A549 (cell line): Measurements from ENCODE around the gene LBR.

Experiments
- CBX8 ChIP-seq: fragments of 200-600 bp; sonication (generic); IDR thresholded peaks from 2 replicates; pipeline ENCODE4 v1.6.1; 2016
- CEBPB ChIP-seq, 2 experiments: fragments of >200 bp in 1 of 2; sonication (Bioruptor Twin) in 1 of 2; formaldehyde crosslinking in 1 of 2; IDR thresholded peaks; 2 replicates each; pipeline ENCODE4 v1.6.1; 2012 to 2016
- CTCF ChIP-seq: fragments of >200 bp; sonication (Bioruptor Twin); formaldehyde crosslinking; IDR thresholded peaks from 3 replicates; pipeline ENCODE4 v1.5.1; 2016
- HOXA7 ChIP-seq: fragments of 250-450 bp; sonication (Bioruptor Pico); IDR thresholded peaks from 2 replicates; pipeline ENCODE4 v1.5.0; 2020; ENCODE audit warnings: mild to moderate bottlenecking, moderate library complexity
- HOXB13 ChIP-seq: fragments of 250-450 bp; sonication (Bioruptor Pico); IDR thresholded peaks from 2 replicates; pipeline ENCODE4 v1.5.0; 2020; ENCODE audit warnings: low read depth, mild to moderate bottlenecking, moderate library complexity
- MAZ ChIP-seq: fragments of 150-350 bp; IDR thresholded peaks from 2 replicates; pipeline ENCODE4 v1.6.1; 2014; ENCODE audit warnings: antibody characterized with exemption, low read depth, low read length, borderline replicate concordance
- NR3C1 ChIP-seq: fragments of >200 bp; sonication (Bioruptor Twin); formaldehyde crosslinking; IDR thresholded peaks from 3 replicates; pipeline ENCODE4 v1.6.1; 2017
- POLR2A ChIP-seq: IDR thresholded peaks from 2 replicates; pipeline ENCODE4 v1.6.1; 2012; ENCODE audit warnings: mild to moderate bottlenecking, low read length
- RAD21 ChIP-seq, 2 experiments: fragments of >200 bp in 1 of 2; sonication (Bioruptor Twin) in 1 of 2; formaldehyde crosslinking in 1 of 2; IDR thresholded peaks in 1 of 2; conservative IDR thresholded peaks in 1 of 2; 2 replicates in 1 of 2; 3 replicates in 1 of 2; pipeline ENCODE4 v1.6.1; 2012 to 2018; ENCODE audit warnings: inconsistent platforms in 1 of 2
- REST ChIP-seq: fragments of 200-600 bp; sonication (generic); IDR thresholded peaks from 2 replicates; pipeline ENCODE4 v1.6.1; 2016; ENCODE audit warnings: antibody characterized with exemption, mild to moderate bottlenecking, moderate library complexity
- ZSCAN20 ChIP-seq: fragments of 250-450 bp; sonication (Bioruptor Pico); IDR thresholded peaks from 2 replicates; pipeline ENCODE4 v1.8.0; 2022; ENCODE audit warnings: mild to moderate bottlenecking, moderate library complexity

GRCh38 chr1:225435957-225436392 is 8.1 kb upstream of the LBR start:
- no peak for TF ChIP-seq ZSCAN20
- no peak for TF ChIP-seq MAZ
- TF ChIP-seq CTCF, result no peak
- TF ChIP-seq CEBPB (IDR thresholded peaks at IDR 0.05), result no peak
- TF ChIP-seq REST, result no peak
- no peak for TF ChIP-seq HOXA7 (CRISPR knock-in tag)
- TF ChIP-seq RAD21 (conservative IDR thresholded peaks at IDR 0.05 in 1 of 2, IDR thresholded peaks at IDR 0.05 in 1 of 2), result no peak
- TF ChIP-seq HOXB13 (CRISPR knock-in tag), result no peak
- TF ChIP-seq NR3C1, result no peak
- TF ChIP-seq POLR2A, result no peak
- no peak for TF ChIP-seq CBX8
